HEK293T (cell line): ENCODE data around the gene PFKM.

Experiments used
- CTCF ChIA-PET: fragments of 350-600 bp; formaldehyde crosslinking; extraction: SDS; loops from one replicate; lab custom pipeline; 2021; ENCODE audit warnings: antibody characterized with exemption, inconsistent platforms; lab: Yijun Ruan, JAX
- POLR2A ChIA-PET: fragments of 350-600 bp; formaldehyde crosslinking; extraction: SDS; loops from one replicate; lab custom pipeline; 2020; ENCODE audit warnings: antibody characterized with exemption, inconsistent platforms; lab: Yijun Ruan, JAX
- DNase-seq: peaks from one replicate; pipeline ENCODE4 v3.0.0; 2012; ENCODE audit warnings: mixed read lengths; ENCODE audit errors: extremely low spot score
- ARNT ChIP-seq: fragments of 450-650 bp; IDR thresholded peaks from 2 replicates; pipeline ENCODE4 v1.6.1; 2017; ENCODE audit warnings: mild to moderate bottlenecking
- BHLHE40 ChIP-seq: fragments of 450-650 bp; IDR thresholded peaks from 2 replicates; pipeline ENCODE4 v1.6.1; 2016; ENCODE audit warnings: mild to moderate bottlenecking, moderate library complexity, borderline replicate concordance
- CTBP1 ChIP-seq: fragments of 450-650 bp; IDR thresholded peaks from 2 replicates; pipeline ENCODE4 v1.6.1; 2016; ENCODE audit warnings: borderline replicate concordance
- ELF4 ChIP-seq: fragments of 450-650 bp; IDR thresholded peaks from 2 replicates; pipeline ENCODE4 v1.6.1; 2017; ENCODE audit warnings: antibody characterized with exemption
- FOXA1 ChIP-seq: fragments of 450-650 bp; IDR thresholded peaks from 2 replicates; pipeline ENCODE4 v1.6.1; 2016; ENCODE audit warnings: mild to moderate bottlenecking
- FOXK2 ChIP-seq: fragments of 450-650 bp; IDR thresholded peaks from 2 replicates; pipeline ENCODE4 v1.6.1; 2016; ENCODE audit warnings: mild to moderate bottlenecking
- FOXM1 ChIP-seq: fragments of 450-650 bp; IDR thresholded peaks from 2 replicates; pipeline ENCODE4 v1.6.1; 2017; ENCODE audit warnings: mild to moderate bottlenecking, borderline replicate concordance
- HDGF ChIP-seq: fragments of 450-650 bp; IDR thresholded peaks from 2 replicates; pipeline ENCODE4 v1.6.1; 2017; ENCODE audit warnings: antibody characterized with exemption, borderline replicate concordance
- L3MBTL2 ChIP-seq: fragments of 450-650 bp; conservative IDR thresholded peaks from 2 replicates; pipeline ENCODE4 v1.6.1; 2016; ENCODE audit warnings: mild to moderate bottlenecking
- LEF1 ChIP-seq: fragments of 450-650 bp; IDR thresholded peaks from 2 replicates; pipeline ENCODE4 v1.6.1; 2017; ENCODE audit warnings: mild to moderate bottlenecking, borderline replicate concordance
- NFRKB ChIP-seq: fragments of 450-650 bp; IDR thresholded peaks from 2 replicates; pipeline ENCODE4 v1.6.1; 2016; ENCODE audit warnings: mild to moderate bottlenecking, moderate library complexity
- SP1 ChIP-seq: fragments of 450-650 bp; IDR thresholded peaks from 2 replicates; pipeline ENCODE4 v1.6.1; 2017
- SUZ12 ChIP-seq: fragments of 450-650 bp; IDR thresholded peaks from 2 replicates; pipeline ENCODE4 v1.6.1; 2016; ENCODE audit warnings: mild to moderate bottlenecking
- TARDBP ChIP-seq: fragments of 450-650 bp; IDR thresholded peaks from 2 replicates; pipeline ENCODE4 v1.6.1; 2016
- ZNF384 ChIP-seq: fragments of 450-650 bp; IDR thresholded peaks from 2 replicates; pipeline ENCODE4 v1.6.1; 2016
- TF ChIP-seq, protein P1 (sequence below): fragments of 450-650 bp; IDR thresholded peaks from 2 replicates; pipeline ENCODE4 v1.6.1; 2016

The PFKM gene

DNA sequence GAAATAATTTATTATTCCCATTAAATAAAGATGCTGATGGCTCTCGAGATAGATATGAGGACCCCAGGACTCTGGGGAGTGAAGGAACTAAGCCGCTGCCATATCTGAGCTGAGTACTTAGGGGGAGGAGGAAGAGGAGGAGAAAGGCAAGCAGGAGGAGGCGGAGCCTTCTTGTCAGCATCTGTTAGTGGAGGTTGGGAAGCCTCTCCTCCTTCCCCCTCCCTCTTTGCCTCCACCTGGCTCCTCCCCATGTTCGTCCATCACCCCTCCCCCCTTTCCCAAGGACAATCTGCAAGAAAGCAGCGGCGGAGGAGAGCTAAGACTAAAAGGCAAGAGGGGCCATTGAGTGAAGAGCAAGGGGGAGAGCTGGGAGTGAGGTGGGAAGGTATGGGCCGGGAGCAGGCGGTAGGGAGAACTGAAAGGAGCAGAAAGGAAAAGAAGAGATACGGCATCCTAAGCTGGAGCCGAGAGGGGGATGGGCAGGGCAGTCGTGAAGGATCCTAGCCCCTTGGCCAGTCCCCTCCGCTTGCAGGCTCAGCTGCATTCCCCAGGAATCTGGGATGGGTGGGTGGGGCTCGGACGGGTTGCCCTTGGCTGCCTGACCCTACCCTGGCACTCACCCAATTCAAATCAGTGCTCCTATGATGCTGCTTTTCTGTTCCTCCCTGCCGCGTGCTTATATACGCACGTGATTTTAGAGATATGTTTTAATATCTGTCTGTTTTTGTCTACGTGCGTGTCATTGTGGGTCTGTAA, at the start of gene PFKM:
TSS of gene PFKM (plus strand) at position 287 of the 756 bp plus-strand sequence. CDS start 3,411 bp downstream, outside the sequence.
- TF ChIP-seq L3MBTL2 (0 out of 2 replicates have a peak, but pooled peaks have one; percentile 30), FOXA1 (no peak), CTBP1 (peak; percentile 50; the same call in 1 of the 2 replicates)
- POLR2A ChIA-PET = interaction anchor here (0.6 to 1.9 kb wide), 14 partner anchors 9 to 173 kb away, joined by 3 to 38 read pairs (median 4); partner anchors contain the start of genes ASB8, CCDC184 and SENP1
- CTCF ChIA-PET = interaction anchor here (0.6 to 0.9 kb wide), 3 partner anchors 33 to 1287 kb away, joined by 3 to 4 read pairs (median 3); partner anchors contain the start of gene TMEM106C
- DNase-seq = peak; percentile 93

DNA sequence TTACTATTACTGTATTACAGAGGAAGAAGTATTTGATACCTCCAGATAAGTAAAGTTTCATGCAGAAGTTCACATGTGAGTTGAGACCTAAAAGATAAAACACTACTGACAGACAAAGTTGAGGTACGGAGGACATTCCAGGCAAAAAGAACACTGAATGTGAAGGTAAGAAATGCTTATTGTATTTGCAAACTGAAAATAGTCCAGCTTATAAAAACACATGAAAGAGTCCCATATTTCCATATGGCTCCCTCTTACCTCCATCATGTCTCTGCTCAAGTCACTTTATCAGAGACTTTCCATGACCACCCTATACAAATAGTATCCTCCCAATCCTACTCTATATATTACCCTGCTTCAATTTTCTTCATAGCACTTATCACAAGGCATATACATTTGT, 49.1 kb upstream of the PFKM start:
- DNase-seq = no peak
- no peak for TF ChIP-seq SP1
- no peak for TF ChIP-seq CTBP1
- TF ChIP-seq FOXK2 = no peak
- TF ChIP-seq L3MBTL2 = no peak
- no peak for TF ChIP-seq FOXA1
- TF ChIP-seq NFRKB = no peak
- TF ChIP-seq, protein P1, sequence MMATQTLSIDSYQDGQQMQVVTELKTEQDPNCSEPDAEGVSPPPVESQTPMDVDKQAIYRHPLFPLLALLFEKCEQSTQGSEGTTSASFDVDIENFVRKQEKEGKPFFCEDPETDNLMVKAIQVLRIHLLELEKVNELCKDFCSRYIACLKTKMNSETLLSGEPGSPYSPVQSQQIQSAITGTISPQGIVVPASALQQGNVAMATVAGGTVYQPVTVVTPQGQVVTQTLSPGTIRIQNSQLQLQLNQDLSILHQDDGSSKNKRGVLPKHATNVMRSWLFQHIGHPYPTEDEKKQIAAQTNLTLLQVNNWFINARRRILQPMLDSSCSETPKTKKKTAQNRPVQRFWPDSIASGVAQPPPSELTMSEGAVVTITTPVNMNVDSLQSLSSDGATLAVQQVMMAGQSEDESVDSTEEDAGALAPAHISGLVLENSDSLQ = no peak
- TF ChIP-seq TARDBP = no peak
- ChIA-PET POLR2A (no interaction called here), CTCF (no interaction called here)

DNA sequence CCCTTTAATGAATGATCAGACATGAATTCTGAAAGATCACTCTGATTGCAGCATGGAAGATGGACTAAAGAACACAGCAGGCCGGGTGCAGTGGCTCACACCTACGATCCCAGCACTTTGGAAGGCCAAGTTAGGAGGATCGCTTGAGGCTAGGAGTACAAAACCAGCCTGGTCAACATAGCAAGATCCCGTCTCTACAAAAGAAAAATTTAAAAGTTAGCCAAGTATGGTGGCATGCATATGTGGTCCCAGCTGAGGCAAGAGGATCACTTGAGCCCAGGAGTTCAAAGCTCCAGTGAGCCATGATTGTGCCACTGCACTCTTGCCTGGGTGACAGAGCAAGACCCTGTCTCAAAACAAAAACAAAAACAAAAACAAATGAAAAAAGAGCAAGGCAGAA, 48.4 kb upstream of the PFKM start:
- DNase-seq = no peak
- ChIA-PET CTCF (no interaction called here), POLR2A (no interaction called here)
- no peak for TF ChIP-seq NFRKB
- no peak for TF ChIP-seq SUZ12
- no peak for TF ChIP-seq L3MBTL2
- TF ChIP-seq TARDBP = no peak
- TF ChIP-seq CTBP1 = no peak
- no peak for TF ChIP-seq ARNT
- TF ChIP-seq ELF4 = no peak
- no peak for TF ChIP-seq LEF1

DNA sequence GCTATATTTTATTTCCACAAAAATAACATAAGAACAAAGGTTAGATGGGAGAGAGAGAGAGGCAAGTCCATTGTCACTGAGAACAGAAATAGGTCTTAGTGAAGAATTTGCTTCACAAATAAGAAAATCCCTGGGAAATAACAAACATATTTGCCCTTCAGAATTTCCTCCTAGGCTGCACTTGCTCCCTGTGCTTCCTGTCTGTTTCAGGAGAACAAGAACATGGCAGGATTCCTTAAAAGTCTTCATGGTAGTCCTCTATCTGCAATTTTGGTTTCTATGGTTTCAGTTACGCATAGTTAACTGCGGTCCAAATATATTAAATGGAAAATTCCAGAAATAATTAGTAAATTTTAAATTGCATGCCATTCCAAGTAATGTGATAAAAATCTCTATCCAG, 47.4 kb upstream of the PFKM start:
- TF ChIP-seq LEF1 (no peak), ELF4 (no peak), SP1 (no peak), SUZ12 (no peak), FOXA1 (no peak), L3MBTL2 (no peak), FOXK2 (no peak), TARDBP (no peak), NFRKB (no peak), FOXM1 (no peak), CTBP1 (no peak), HDGF (no peak), ARNT (no peak), ZNF384 (no peak), BHLHE40 (no peak)
- TF ChIP-seq, protein P1 = no peak
- DNase-seq = no peak
- POLR2A ChIA-PET = no interaction called here
- CTCF ChIA-PET = no interaction called here

DNA sequence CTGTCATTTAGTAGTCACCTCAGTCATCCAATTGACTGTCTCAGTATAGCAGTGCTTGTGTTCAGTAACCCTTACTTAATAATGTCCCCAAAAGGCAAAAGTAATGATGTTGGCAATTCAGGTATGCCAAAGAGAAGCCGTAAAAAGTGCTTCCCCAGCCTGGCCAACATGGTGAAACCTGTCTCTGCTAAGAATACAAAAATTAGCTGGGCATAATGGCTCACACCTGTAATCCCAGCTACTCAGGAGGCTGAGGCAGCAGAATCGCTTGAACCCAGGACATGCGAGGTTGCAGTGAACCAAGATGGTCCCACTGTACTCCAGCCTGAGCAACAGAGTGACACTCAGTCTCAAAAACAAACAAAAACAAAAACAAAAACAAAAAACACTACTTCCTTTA, 46.9 kb upstream of the PFKM start:
- ChIA-PET CTCF (no interaction called here), POLR2A (no interaction called here)
- no peak for DNase-seq
- TF ChIP-seq SP1 (no peak), FOXA1 (no peak), BHLHE40 (no peak)

DNA sequence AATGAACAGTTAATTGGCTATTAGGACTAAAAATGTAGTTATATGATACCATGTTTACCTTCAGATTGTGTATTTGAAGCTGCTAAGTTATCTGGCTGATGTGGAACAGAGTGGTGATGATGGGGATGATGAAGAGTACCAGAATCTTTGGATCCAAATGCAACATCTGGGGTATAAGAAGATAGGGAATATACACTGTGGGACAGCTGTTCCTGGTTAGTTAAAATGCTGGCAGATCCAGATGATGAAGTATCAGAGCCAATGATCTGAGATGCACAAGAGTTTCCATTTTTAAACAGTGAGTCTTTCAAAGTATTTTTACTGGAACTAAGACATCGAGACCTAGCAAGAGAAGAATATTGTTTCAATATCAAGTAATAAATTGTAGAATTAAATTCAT, 44.9 kb upstream of the PFKM start:
- POLR2A ChIA-PET = no interaction called here
- no peak for TF ChIP-seq FOXA1
- DNase-seq = no peak
- CTCF ChIA-PET = no interaction called here

DNA sequence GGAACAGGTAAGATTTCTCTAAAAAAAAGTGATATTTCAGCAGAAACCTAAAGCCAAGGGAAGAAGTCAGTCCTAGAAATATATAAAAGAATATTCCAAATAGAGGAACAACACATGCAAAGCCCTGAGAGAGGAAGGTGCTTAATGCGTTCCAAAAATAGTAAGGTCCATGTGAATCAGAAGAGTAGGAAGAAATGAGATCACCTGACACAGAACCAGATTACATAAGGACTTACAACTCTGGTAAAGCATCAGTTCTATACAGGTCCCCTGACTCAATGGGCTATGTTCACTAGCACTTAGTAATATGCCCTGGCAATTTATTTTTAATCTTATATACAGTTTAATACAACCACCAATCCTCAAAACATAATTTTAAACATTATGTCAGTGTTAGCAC, 43.3 kb upstream of the PFKM start:
- ChIA-PET POLR2A (no interaction called here), CTCF (no interaction called here)
- no peak for DNase-seq
- TF ChIP-seq FOXA1 = no peak
- no peak for TF ChIP-seq BHLHE40
- no peak for TF ChIP-seq FOXK2

DNA sequence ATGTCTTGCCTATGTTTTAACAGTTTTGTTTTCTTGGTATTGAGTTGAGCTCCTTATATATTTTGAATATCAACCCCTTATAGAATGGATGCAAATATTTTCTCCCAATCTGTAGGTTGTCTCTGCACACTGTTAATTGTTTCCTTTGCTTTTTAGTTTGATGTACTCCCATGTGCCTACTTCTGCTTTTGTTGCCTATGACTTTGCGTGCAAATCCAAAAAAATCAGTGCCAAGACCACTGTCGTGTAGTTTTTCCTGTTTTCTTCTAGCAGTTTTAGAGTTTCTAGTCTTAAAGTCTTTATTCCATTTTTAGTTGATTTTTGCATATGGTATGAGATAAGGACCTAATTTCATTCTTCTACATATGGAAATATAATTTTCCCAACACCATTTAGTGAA, 42.1 kb upstream of the PFKM start:
- DNase-seq = no peak
- ChIA-PET POLR2A (no interaction called here), CTCF (interaction anchor here (1.0 kb wide), 1 partner anchor 113 kb away, joined by 4 read pairs; no protein-coding TSS in a partner anchor)
- no peak for TF ChIP-seq LEF1
